Activated T-helper 1 cell treated with anti-CD3 and anti-CD28 coated beads, Interleukin-12 subunit alpha, Interleukin-12 subunit beta, Interleukin-2, Interleukin-4 antibody, amounts not matched to agents 30 ng/mL and 10 ng/mL and 1 ng/mL, durations not matched to agents 14 hours and 24 hours and 36 hours (primary cell): ENCODE data around the gene KRTAP10-1. TPM values are rescaled to one million over a fixed set of nuclear protein-coding genes. Genes with fewer than 3 reads are reported as not detected.

Source experiments
- DNase-seq: peaks from one replicate; pipeline ENCODE4 v3.0.0; 2021; ENCODE audit warnings: low spot score
- H3K27ac Mint-ChIP-seq: one replicate; pipeline ENCODE4 v1.8.0; 2021; ENCODE audit warnings: mild to moderate bottlenecking, mixed read lengths
- H3K27me3 Mint-ChIP-seq: one replicate; pipeline ENCODE4 v1.8.0; 2022; ENCODE audit warnings: mild to moderate bottlenecking, moderate library complexity, mixed read lengths; ENCODE audit not compliant: insufficient read depth
- H3K36me3 Mint-ChIP-seq: one replicate; pipeline ENCODE4 v1.8.0; 2021; ENCODE audit warnings: low read depth, mixed read lengths
- H3K4me1 Mint-ChIP-seq: one replicate; pipeline ENCODE4 v1.8.0; 2021; ENCODE audit warnings: low read depth, mixed read lengths
- H3K4me3 Mint-ChIP-seq: one replicate; pipeline ENCODE4 v1.8.0; 2021; ENCODE audit warnings: mild to moderate bottlenecking, moderate library complexity, mixed read lengths
- H3K9me3 Mint-ChIP-seq: one replicate; pipeline ENCODE4 v1.8.0; 2021; ENCODE audit warnings: mixed read lengths
- intact Hi-C: fragments of 100-400 bp; cut with micrococcal nuclease; formaldehyde crosslinking; loops from one replicate; pipeline ENCODE4 v1.15.1; 2024
- total RNA-seq: library from RNA; stranded (reverse); gene quantifications from 2 replicates; pipeline ENCODE4 v1.2.3, GENCODE V29; 2022

Gene KRTAP10-1
- total RNA-seq, 1 donor from 2014 or later, result not detected

DNA sequence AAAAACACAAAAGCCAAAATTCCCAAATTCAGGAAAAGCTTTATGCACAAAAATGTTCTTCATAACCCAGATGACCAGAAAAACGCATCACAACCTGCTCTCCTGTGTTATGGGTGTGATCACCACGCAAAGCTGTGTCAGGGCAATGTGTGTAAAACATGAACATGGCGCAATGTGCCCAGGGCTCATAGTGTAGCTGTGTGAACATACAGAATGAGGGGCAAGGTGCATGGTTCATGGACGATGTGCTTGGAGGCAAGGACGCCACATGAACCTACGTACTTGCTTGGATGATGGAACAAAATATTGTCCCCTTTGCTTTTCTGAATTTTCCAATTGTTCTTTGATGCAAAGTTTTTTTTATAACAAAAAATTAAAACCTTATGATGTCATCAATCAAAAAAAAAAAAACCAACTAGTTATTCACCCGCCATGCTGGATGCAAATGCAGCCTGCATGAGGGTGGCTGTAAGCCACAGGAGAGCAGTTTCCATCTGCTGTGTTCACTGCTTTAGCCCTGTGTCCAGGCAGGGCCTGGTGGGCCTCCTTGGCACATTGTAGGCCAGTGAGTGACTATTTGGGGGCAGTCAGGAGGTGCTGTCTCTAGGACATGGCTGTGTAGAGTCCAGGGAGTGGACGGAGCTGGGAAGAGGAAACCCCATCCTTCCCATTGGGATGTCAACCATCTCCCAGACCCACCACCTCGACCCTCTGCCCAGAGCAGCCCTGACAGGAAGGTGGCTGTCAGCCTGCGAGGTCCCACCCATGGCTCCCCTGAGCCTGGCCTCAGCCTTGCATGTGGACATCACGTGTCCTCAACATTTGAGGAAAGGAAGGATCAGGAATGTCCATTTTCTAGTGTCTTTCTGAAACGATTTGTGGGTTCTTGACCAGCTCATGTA is 13.6 kb downstream of the KRTAP10-1 start:
- H3K4me3 Mint-ChIP-seq, result no peak overlapping the region
- DNase-seq, result no peak
- no peaks in the 10 kb centered on the region for H3K4me1 Mint-ChIP-seq
- H3K36me3 Mint-ChIP-seq, result no peaks in the 10 kb centered on the region
- H3K27ac Mint-ChIP-seq, result no peak overlapping the region
- intact Hi-C loops, result no loop called here
- no peaks in the 10 kb centered on the region for H3K27me3 Mint-ChIP-seq
- no peaks in the 10 kb centered on the region for H3K9me3 Mint-ChIP-seq

DNA sequence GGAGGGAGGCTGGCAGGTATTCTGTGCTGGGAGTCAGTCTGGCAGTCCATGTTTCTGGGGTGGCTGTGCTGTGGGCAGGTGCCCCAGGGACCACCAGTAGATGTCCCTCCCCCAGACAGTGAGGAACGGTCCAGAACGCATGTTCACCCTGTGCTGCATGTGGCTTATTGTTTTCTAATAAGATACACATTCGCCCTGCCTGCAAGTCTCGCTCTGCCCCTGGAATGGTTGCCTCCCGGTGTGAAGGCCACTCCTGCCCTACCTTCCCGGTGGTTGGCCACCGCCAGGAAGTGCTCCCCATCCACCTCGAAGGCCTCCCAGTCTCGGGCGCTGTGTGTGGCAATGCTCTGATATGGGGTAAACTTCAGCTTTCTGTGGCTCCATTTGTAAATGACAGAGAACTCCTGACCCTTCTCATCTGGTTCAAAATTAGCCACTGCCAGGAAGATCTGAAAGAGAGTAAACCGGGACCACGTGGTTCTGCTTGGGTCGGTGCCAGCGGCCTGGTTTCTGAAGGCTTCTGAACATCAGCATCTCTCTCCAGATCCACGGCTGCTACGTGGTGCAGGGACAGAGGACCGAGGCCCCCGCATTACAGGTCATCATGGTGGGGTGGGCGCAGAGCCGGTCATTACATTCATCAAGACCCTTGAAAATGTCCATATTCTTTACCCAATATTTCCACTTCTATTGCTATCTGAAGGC is 14.5 kb downstream of the KRTAP10-1 start:
- no peak overlapping the region for H3K4me3 Mint-ChIP-seq
- no peaks in the 10 kb centered on the region for H3K27me3 Mint-ChIP-seq
- intact Hi-C loops, result no loop called here
- H3K4me1 Mint-ChIP-seq, result no peaks in the 10 kb centered on the region
- no peaks in the 10 kb centered on the region for H3K36me3 Mint-ChIP-seq
- H3K9me3 Mint-ChIP-seq, result no peaks in the 10 kb centered on the region
- H3K27ac Mint-ChIP-seq, result no peak overlapping the region
- no peak for DNase-seq

DNA sequence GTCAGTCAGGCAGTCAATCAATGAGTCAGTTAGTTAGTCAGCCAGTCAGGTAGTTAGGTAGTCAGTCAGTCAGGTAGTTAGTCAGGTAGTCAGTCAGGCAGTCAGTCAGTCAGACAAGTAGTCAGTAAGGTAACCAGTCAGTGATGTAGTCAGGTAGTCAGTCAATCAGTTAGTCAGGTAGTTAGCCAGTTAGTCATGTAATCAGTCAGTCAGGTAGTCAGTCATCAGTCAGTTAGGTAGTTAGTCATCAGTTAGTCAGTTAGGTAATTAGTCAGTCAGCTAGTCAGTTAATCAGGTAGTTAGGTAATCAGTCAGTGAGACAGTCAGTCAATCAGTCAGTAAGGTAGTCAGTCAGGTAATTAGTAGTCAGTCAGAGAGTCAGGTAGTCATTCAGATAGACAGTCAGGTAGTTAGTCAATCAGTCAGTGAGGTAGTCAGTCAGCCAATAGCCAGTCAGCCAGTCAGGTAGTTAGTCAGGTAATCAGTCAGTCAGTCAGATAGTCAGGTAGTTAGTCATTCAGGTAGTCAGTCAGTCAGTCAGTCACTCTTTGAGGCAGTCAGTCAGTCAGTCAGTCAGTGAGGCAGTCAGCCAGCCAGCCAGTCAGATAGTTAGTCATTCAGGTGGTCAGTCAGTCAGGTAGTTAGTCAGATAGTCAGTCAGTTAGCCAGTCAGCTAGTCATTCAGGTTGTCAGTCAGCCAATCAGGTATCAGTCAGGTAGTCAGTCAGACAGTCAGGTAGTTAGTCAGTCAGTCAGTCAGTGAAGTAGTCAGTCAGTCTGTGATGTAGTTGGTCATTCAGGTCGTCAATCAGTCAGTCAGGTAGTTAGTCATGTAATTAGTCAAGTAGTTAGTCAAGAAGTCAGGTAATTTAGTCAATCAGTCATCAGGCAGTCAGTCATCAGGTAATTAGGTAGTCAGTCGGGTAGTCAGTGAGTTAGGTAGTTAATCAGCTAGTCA is 15.3 kb downstream of the KRTAP10-1 start:
- no peaks in the 10 kb centered on the region for H3K36me3 Mint-ChIP-seq
- H3K27me3 Mint-ChIP-seq, result no peaks in the 10 kb centered on the region
- intact Hi-C loops, result no loop called here
- no peaks in the 10 kb centered on the region for H3K4me1 Mint-ChIP-seq
- no peak overlapping the region for H3K27ac Mint-ChIP-seq
- no peak overlapping the region for H3K4me3 Mint-ChIP-seq
- DNase-seq, result no peak
- H3K9me3 Mint-ChIP-seq, result no peaks in the 10 kb centered on the region

DNA sequence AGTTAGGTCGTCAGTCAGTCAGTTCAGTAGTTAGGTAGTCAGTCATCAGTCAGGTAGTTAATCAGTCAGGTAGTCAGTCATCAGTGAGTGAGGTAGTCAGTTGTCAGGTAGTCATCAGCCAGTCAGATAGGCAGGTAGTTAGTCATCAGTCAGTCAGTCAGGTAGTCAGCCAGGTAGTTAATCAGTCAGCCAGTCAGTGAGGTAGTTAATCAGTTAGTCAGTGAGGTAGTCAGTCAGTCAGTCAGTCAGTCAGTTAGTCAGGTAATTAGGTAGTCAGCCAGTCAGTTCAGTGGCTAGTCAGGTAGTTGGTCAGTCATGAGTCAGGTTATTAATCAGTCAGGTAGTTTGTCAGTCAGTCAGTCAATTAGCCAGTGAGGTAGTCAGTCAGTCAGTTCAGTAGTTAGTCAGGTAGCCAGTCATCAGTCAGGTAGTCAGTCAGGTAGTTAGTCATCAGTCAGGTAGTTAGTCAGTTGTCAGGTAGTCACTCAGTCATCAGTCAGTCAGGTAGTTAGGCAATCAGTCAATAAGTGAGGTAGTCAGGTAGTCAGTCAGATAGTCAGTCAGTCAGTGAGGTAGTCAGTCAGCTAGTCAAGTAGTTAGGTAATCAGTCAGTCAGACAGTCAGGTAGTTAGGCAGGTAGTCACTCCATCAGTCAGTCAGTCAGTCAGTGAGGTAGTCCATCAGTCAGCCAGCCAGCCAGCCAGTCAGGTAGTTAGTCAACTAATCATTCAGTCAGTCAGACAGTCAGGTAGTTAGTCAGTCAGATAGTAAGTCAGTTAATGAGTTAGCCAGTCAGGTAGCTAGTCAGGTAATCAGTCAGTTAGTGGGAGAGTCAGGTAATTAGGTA is 16.2 kb downstream of the KRTAP10-1 start:
- intact Hi-C loops, result no loop called here
- no peaks in the 10 kb centered on the region for H3K36me3 Mint-ChIP-seq
- no peak overlapping the region for H3K4me3 Mint-ChIP-seq
- no peak overlapping the region for H3K27ac Mint-ChIP-seq
- no peaks in the 10 kb centered on the region for H3K4me1 Mint-ChIP-seq
- no peaks in the 10 kb centered on the region for H3K9me3 Mint-ChIP-seq
- H3K27me3 Mint-ChIP-seq, result no peaks in the 10 kb centered on the region
- DNase-seq, result no peak

DNA sequence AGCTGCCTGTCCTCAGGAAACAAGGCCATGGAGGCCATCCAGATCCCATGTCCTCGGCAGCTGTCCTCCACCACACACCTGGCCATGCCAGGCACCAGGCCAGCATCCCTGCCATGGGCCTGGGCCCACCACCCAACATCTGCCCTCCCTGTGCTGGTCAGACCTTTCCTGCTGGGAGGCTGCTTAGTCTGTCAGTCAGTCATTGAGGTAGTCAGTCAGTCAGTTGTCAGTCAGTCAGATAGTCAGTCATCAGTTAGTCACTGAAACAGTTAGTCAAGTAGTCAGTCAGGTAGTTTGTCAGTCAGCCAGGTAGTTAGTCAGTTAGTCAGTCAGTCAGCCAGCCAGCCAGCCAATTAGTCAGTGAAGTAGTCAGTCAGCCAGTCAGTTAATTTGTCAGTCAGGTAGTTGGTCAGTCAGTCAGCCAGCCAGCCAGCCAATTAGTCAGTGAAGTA is 17.2 kb downstream of the KRTAP10-1 start:
- intact Hi-C loops, result no loop called here
- DNase-seq, result no peak
- no peak overlapping the region for H3K27ac Mint-ChIP-seq
- no peaks in the 10 kb centered on the region for H3K36me3 Mint-ChIP-seq
- H3K4me1 Mint-ChIP-seq, result no peaks in the 10 kb centered on the region
- no peak overlapping the region for H3K4me3 Mint-ChIP-seq
- H3K27me3 Mint-ChIP-seq, result no peaks in the 10 kb centered on the region
- H3K9me3 Mint-ChIP-seq, result no peaks in the 10 kb centered on the region

DNA sequence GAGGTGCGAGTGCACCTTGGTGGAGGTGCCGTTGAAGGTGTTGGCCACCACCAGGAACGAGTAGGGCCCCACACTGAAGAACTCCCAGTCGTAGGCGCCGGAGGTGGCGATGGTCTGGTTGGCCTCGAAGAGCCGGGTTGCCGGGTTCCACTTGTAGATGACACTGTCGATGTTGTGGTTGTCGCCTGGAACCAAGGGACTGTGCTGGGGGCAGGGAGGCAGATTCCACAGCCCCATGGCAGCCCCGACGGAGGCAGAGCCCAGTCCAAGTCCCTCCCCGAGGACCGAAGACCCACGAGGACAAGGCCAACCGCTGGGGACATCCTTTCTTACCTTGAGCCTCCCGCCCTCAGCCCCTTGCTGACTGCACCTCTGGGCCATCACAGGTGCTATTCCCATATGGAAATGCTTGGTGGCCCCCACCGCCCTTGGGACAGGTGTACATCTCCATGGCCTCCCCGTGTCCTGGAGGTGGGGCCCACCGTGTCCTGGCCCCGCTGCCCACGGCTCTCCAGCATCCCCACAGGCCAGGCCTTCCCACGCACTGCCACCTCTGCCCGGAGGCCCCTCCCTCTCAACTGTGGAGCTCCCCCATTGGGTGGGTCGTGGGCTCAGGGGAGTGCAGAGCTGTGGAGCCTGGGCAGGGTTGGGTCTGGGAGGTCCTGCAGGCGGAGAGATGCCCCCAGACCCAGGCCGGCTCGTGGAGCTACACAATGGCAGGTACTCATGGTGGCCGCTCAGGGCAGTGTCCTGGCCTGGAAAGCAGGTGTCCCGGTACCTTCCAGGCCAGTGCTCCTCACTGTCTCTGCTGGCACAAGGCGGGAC is 17.9 kb downstream of the KRTAP10-1 start:
- Mint-ChIP-seq H3K4me3 (no peak overlapping the region), H3K4me1 (peaks cover 1% of the 10 kb centered on the region), H3K36me3 (no peaks in the 10 kb centered on the region), H3K27me3 (no peaks in the 10 kb centered on the region), H3K27ac (no peak overlapping the region), H3K9me3 (no peaks in the 10 kb centered on the region)
- DNase-seq, result no peak
- intact Hi-C loops, result no loop called here

DNA sequence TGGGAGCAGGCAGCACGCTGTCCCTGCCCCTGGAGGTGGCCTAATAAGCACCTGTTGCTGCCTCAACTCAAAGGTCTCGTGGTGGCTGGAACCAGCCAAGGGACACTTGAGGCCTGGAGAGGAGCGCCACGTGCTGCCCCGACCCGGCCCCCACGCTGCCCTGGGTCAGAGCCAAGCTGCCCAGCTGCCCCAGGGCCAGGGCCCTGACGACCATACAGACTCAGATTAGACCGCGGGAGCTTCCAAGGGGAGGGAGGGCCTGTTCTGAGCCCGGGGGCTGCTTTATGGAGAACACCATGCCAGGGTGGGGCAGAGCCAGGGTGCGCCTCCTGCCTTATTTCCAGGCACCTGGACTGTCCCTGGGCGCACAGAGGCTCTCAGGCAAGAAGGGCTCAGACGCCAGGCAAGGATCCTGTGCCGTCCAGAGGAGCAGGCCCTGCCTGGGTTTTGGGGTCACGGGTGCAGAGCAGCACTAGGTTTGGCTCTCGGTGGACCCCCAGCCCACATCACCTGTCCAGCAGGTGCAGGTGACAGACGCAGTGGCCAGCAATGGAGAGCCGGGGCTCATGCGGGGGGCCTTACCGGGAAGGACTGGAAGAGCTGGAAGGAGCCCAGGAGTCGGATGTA is 18.6 kb downstream of the KRTAP10-1 start:
- no peak for DNase-seq
- H3K9me3 Mint-ChIP-seq, result no peaks in the 10 kb centered on the region

DNA sequence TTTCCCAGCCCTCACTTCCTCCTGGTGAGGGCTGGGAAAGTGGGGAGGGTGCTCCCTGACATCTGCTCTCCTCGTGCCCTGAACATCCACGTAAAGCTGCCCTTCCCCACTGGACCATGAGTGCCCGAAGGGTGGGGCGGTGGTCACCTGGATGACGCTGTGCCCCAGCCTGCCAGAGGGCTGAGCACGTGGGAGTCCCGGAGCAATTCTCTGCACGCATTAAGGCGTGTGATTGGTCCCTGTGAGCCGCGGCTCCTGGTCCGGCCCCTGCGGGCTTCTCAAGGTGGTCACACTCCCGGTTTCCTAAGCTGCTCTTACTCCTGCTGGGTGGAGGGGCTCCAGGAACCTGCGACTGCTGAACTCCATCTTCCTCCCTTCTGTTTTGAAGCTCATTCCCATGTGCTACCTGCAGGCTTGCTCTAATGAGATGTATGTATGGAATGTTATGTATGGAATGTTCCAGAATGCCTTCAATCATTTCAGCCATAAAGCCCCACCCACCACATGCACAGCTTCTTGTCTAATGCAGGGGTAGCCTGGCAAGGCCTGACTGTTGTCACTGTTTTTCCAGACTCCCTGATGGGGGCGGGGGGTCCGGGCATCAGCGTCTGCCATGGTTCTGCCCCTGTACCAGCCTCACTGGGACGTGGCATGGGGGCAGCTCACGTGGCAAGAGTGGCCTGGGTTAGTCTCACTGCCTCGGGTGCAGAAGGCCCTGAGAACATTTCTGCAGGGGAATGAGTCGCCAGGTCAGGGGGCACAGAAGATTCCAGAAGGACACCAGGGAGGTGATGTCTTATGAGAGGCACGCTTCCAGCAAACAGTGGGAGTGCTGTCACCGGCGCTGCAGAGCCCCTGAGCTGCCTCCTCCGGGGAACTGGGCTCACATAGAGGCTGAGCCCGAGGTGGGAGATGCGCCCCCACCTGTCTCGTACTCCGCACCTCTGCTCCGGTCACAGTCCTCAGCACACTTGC is 19.4 kb downstream of the KRTAP10-1 start:
- no peak for DNase-seq
- H3K36me3 Mint-ChIP-seq, result no peaks in the 10 kb centered on the region
- intact Hi-C loops, result no loop called here

More for the DNA sequence above, 18.6 kb downstream of the KRTAP10-1 start:
- Mint-ChIP-seq H3K27me3 (no peaks in the 10 kb centered on the region), H3K27ac (no peak overlapping the region), H3K36me3 (no peaks in the 10 kb centered on the region), H3K4me3 (no peak overlapping the region), H3K4me1 (peaks cover 4% of the 10 kb centered on the region)
- intact Hi-C loops, result no loop called here

DNA sequence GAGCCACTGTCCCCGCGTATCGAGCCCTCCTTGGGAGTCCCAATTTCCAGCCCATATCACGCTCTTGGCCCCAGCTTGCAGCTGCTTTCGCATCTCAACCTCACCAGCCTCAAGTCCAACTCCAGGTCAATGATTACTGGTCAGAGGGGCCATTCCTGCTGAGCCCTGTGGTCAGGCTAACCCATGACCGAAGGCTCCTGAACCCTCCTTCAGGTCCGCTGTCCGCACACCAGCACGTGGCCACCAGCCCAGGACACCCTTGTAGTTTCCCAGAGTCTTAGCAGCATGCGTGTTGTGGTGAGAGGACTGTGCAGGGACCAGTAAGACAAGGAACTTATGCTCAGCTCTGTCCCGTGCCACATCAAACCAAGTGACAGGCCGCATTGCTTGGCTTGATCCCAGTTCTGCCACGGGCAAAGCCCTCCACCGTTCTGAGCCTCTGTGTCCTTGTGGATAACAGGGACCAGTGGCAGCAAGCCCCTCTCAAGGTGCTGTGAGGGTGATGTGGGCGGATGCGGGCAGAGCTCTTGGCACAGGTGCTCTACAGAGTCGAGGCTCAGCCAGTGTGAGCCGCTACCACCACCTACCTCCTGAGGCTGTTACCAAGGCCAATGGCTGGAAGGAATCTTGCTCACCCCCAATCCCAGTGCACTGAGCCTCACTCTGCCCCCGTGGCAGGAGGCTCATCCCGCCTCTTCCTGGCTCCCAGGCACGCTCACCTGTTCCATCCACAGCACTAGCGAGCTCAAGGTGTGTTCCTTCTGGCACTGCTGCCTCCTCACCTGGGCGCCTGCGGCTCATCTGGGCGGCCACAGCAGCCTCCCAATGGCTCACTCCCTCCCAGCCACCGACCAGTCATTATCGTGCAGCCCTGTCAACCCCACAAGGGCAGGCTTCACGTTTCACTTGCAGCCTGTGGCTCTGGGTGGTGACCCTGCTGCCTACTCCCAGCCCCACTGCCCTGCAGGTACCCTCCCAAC is 20.4 kb downstream of the KRTAP10-1 start:
- Mint-ChIP-seq H3K27ac (no peak overlapping the region), H3K9me3 (no peaks in the 10 kb centered on the region), H3K36me3 (no peaks in the 10 kb centered on the region), H3K4me1 (peaks cover 4% of the 10 kb centered on the region), H3K4me3 (no peak overlapping the region), H3K27me3 (no peaks in the 10 kb centered on the region)
- no peak for DNase-seq
- intact Hi-C loops, result no loop called here

More for the DNA sequence above, 19.4 kb downstream of the KRTAP10-1 start:
- Mint-ChIP-seq H3K9me3 (no peaks in the 10 kb centered on the region), H3K4me3 (no peak overlapping the region), H3K27me3 (no peaks in the 10 kb centered on the region), H3K4me1 (peaks cover 4% of the 10 kb centered on the region), H3K27ac (no peak overlapping the region)
